Measurements from ENCODE around the gene TBC1D19. TPM values are rescaled to one million over a fixed set of nuclear protein-coding genes. Genes with fewer than 3 reads are reported as not detected.
A peak's percentile ranks its signal among the peaks of the same experiment; 100 is the strongest.

Gene TBC1D19
- total RNA-seq, 4 donors from 2014 or later = 6.5 to 7.0 (median 6.8) TPM

- Histone ChIP-seq H3K27me3 (no peaks in the 10 kb centered on the region), H3K27ac (no peak overlapping the region), H3K4me1 (peaks cover 25 to 38% of the 10 kb centered on the region in 2 donors), H3K4me3 (no peak overlapping the region), H3K9me3 (no peaks in the 10 kb centered on the region), H3K36me3 (no peaks in the 10 kb centered on the region)
- ATAC-seq = no peak
- intact Hi-C loops (cut with DNase I; ENCODE audit: low total_unique reads) = no loop called here
- no peak for TF ChIP-seq CTCF (IDR thresholded peaks at IDR 0.05 in 4 of 5, conservative IDR thresholded peaks at IDR 0.05 in 1 of 5)
- TF ChIP-seq POLR2A (IDR thresholded peaks at IDR 0.05) = no peak
- DNase-seq = no peak
- in situ Hi-C loops (cut with MboI; ENCODE audit: low sequenced_read_pairs in 4 of 4) = no loop called here
Measured at GRCh38 chr4:26748811-26749210, 164.9 kb downstream of the TBC1D19 start.

- TF ChIP-seq POLR2A (IDR thresholded peaks at IDR 0.05) = no peak
- Histone ChIP-seq H3K9me3 (no peaks in the 10 kb centered on the region), H3K4me1 (peaks cover 25 to 48% of the 10 kb centered on the region in 2 donors), H3K4me3 (no peak overlapping the region), H3K36me3 (no peaks in the 10 kb centered on the region), H3K27ac (no peak overlapping the region), H3K27me3 (no peaks in the 10 kb centered on the region)
- DNase-seq = no peak
- ATAC-seq = no peak
- intact Hi-C loops (cut with DNase I; ENCODE audit: low total_unique reads) (loop anchor here (10.0 kb wide), 1 partner anchor 165 kb away; the partner anchor contains the start of gene TBC1D19), in situ Hi-C loops (cut with MboI; ENCODE audit: low sequenced_read_pairs in 4 of 4) (no loop called here)
Measured at GRCh38 chr4:26749867-26750266, 166.0 kb downstream of the TBC1D19 start.

- intact Hi-C loops (cut with DNase I; ENCODE audit: low total_unique reads) = loop anchor here (10.0 kb wide), 1 partner anchor 166 kb away; the partner anchor contains the start of gene TBC1D19
Measured at GRCh38 chr4:26751004-26751403, 167.1 kb downstream of the TBC1D19 start.

GRCh38 chr4:26751838-26752237 is 168.0 kb downstream of the TBC1D19 start:
- intact Hi-C loops (cut with DNase I; ENCODE audit: low total_unique reads) = loop anchor here (2.0 to 10.0 kb wide), 2 partner anchors 109 to 167 kb away; partner anchors contain the start of genes STIM2 and TBC1D19

More at GRCh38 chr4:26751004-26751403, 167.1 kb downstream of the TBC1D19 start:
- H3K4me1 ChIP-seq = peaks cover 25 to 49% of the 10 kb centered on the region in 2 donors
- H3K27me3 ChIP-seq = no peaks in the 10 kb centered on the region
- no peaks in the 10 kb centered on the region for H3K36me3 ChIP-seq
- H3K9me3 ChIP-seq = no peaks in the 10 kb centered on the region
- DNase-seq (no peak), ATAC-seq (no peak)
- in situ Hi-C loops (cut with MboI; ENCODE audit: low sequenced_read_pairs in 4 of 4) = no loop called here
- peak overlapping the region in 1 of 4 donors; percentile 18 for H3K27ac ChIP-seq
- TF ChIP-seq POLR2A (IDR thresholded peaks at IDR 0.05) = no peak
- TF ChIP-seq CTCF (IDR thresholded peaks at IDR 0.05 in 4 of 5, conservative IDR thresholded peaks at IDR 0.05 in 1 of 5) = no peak
- no peak overlapping the region for H3K4me3 ChIP-seq

GRCh38 chr4:26753187-26753586 is 169.3 kb downstream of the TBC1D19 start:
- Histone ChIP-seq H3K27ac (peak overlapping the region; percentile 50 to 67 (median 61)), H3K27me3 (no peaks in the 10 kb centered on the region), H3K4me3 (no peak overlapping the region), H3K9me3 (no peaks in the 10 kb centered on the region), H3K4me1 (peaks cover 25 to 49% of the 10 kb centered on the region in 2 donors), H3K36me3 (no peaks in the 10 kb centered on the region)
- in situ Hi-C loops (cut with MboI; ENCODE audit: low sequenced_read_pairs in 4 of 4) (no loop called here), intact Hi-C loops (cut with DNase I; ENCODE audit: low total_unique reads) (loop anchor here (2.0 to 10.0 kb wide), 2 partner anchors 108 to 168 kb away; partner anchors contain the start of genes STIM2 and TBC1D19)
- DNase-seq (no peak), ATAC-seq (no peak)
- TF ChIP-seq POLR2A (IDR thresholded peaks at IDR 0.05) (no peak), CTCF (IDR thresholded peaks at IDR 0.05 in 4 of 5, conservative IDR thresholded peaks at IDR 0.05 in 1 of 5) (no peak)

More at GRCh38 chr4:26751838-26752237, 168.0 kb downstream of the TBC1D19 start:
- peaks cover 25 to 49% of the 10 kb centered on the region in 2 donors for H3K4me1 ChIP-seq
- in situ Hi-C loops (cut with MboI; ENCODE audit: low sequenced_read_pairs in 4 of 4) = no loop called here
- TF ChIP-seq POLR2A (IDR thresholded peaks at IDR 0.05) (no peak), CTCF (IDR thresholded peaks at IDR 0.05 in 4 of 5, conservative IDR thresholded peaks at IDR 0.05 in 1 of 5) (no peak)
- H3K27ac ChIP-seq = no peak overlapping the region
- no peaks in the 10 kb centered on the region for H3K36me3 ChIP-seq
- H3K4me3 ChIP-seq = no peak overlapping the region
- no peak for DNase-seq
- no peaks in the 10 kb centered on the region for H3K27me3 ChIP-seq
- no peaks in the 10 kb centered on the region for H3K9me3 ChIP-seq
- ATAC-seq = no peak
